A673 (cell line): ENCODE results near the gene GALNT9. TPM values are rescaled to one million over a fixed set of nuclear protein-coding genes. Genes with fewer than 3 reads are reported as not detected.
"Not testable (repeated sequence)": the region's sequence is repeated elsewhere in the genome, so short reads cannot be mapped to it uniquely, and the experiment has no call there.

Experiments
- BruUV-seq: library from RNA; stranded (reverse); fragments of 400-500 nt; replicated peaks from 2 replicates; lab custom pipeline; 2021; lab: Mats Ljungman, UMichigan
- CTCF ChIA-PET: fragments of 300-600 bp; sonication (Branson Sonifier 250); formaldehyde crosslinking; loops from one replicate; lab custom pipeline; 2022; ENCODE audit warnings: antibody characterized with exemption; lab: Charles Lee
- POLR2A ChIA-PET: fragments of 300-600 bp; sonication (Branson Sonifier 250); formaldehyde crosslinking; loops from one replicate; lab custom pipeline; 2022; ENCODE audit warnings: antibody characterized with exemption; ENCODE audit not compliant: low non-redundant PET; lab: Charles Lee
- DNase-seq: peaks from one replicate; pipeline ENCODE4 v3.0.0-alpha.2; 2015; ENCODE audit warnings: low spot score
- H3K27ac ChIP-seq: fragments of 200-600 bp; sonication (generic); 2 replicates; pipeline ENCODE4 v1.5.1; 2016; ENCODE audit warnings: mixed run types, low read depth, mild to moderate bottlenecking, mixed read lengths, antibody characterized with exemption, low read length; ENCODE audit not compliant: poor library complexity, severe bottlenecking
- H3K27me3 ChIP-seq: fragments of 200-600 bp; sonication (generic); replicated peaks from 2 replicates; pipeline ENCODE4 v1.6.1; 2017; ENCODE audit warnings: mixed run types, low read depth, mild to moderate bottlenecking, mixed read lengths, antibody characterized with exemption, low read length; ENCODE audit not compliant: insufficient read depth, poor library complexity
- H3K36me3 ChIP-seq: fragments of 200-600 bp; sonication (generic); 2 replicates; pipeline ENCODE4 v1.6.1; 2016; ENCODE audit warnings: mixed run types, mild to moderate bottlenecking, mixed read lengths, antibody characterized with exemption, low read length; ENCODE audit not compliant: insufficient read depth, poor library complexity, severe bottlenecking
- H3K4me1 ChIP-seq: fragments of 200-600 bp; sonication (generic); 2 replicates; pipeline ENCODE4 v1.6.1; 2017; ENCODE audit warnings: mixed run types, mild to moderate bottlenecking, mixed read lengths, antibody characterized with exemption, low read length; ENCODE audit not compliant: insufficient read depth, poor library complexity, severe bottlenecking
- H3K4me3 ChIP-seq: fragments of 200-600 bp; sonication (generic); 2 replicates; pipeline ENCODE4 v1.5.1; 2016; ENCODE audit warnings: low read depth, mixed run types, mild to moderate bottlenecking, mixed read lengths, low read length; ENCODE audit not compliant: poor library complexity, severe bottlenecking
- H3K9me3 ChIP-seq: fragments of 200-600 bp; sonication (generic); 2 replicates; pipeline ENCODE4 v1.6.1; 2016; ENCODE audit warnings: mixed run types, low read depth, mild to moderate bottlenecking, mixed read lengths, antibody characterized with exemption, low read length; ENCODE audit not compliant: poor library complexity, severe bottlenecking
- EZH2 ChIP-seq: fragments of 200-600 bp; sonication (generic); IDR thresholded peaks from 2 replicates; pipeline ENCODE4 v1.6.1; 2017; ENCODE audit warnings: borderline replicate concordance, low read depth, mild to moderate bottlenecking, mixed read lengths, antibody characterized with exemption, low read length; ENCODE audit not compliant: poor library complexity, severe bottlenecking
- intact Hi-C: fragments of 100-400 bp; cut with micrococcal nuclease; formaldehyde crosslinking; loops from one replicate; pipeline ENCODE4 v1.10.0; 2022; ENCODE audit not compliant: unreplicated experiment
- total RNA-seq: library from RNA; stranded (reverse); gene quantifications from 2 replicates; pipeline ENCODE4 v1.2.3, GENCODE V29; 2021
- TF ChIP-seq, protein P1 (sequence below): fragments of 300-800, 200-600 bp; sonication (generic); conservative IDR thresholded peaks from 2 replicates; pipeline ENCODE4 v1.5.1; 2017; ENCODE audit warnings: low read depth, mild to moderate bottlenecking, antibody characterized with exemption, low read length, moderate library complexity, mixed read lengths

Gene GALNT9
- total RNA-seq, 1 experiment from 2014 or later: 7.4 TPM

DNA sequence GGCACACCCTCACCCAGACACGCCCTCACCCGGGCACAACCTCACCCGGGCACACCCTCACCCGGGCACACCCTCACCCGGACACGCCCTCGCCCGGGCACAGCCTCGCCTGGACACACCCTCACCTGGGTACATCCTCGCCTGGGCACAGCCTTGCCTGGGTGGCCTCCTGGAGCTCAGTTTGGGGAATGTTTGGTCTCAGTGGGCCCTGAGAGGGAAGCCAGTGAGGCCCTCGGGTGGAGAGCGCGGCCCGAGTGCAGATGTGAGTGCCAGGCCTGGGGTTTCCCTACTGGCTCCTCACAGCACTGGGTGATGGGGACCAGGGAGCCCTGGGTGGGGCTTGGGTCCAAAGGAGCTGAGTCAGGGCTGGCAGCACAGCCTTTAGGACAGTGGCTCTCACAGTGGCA is 23.8 kb downstream of the GALNT9 start:
- ChIA-PET POLR2A (no interaction called here), CTCF (no interaction called here)
- H3K4me3 ChIP-seq: no peak overlapping the region
- H3K36me3 ChIP-seq: no peaks in the 10 kb centered on the region
- no peak overlapping the region for H3K27ac ChIP-seq
- no TSS peak for BruUV-seq
- no peaks in the 10 kb centered on the region for H3K4me1 ChIP-seq
- no peaks in the 10 kb centered on the region for H3K27me3 ChIP-seq
- intact Hi-C loops: no loop called here
- no peak for TF ChIP-seq EZH2
- TF ChIP-seq, protein P1, sequence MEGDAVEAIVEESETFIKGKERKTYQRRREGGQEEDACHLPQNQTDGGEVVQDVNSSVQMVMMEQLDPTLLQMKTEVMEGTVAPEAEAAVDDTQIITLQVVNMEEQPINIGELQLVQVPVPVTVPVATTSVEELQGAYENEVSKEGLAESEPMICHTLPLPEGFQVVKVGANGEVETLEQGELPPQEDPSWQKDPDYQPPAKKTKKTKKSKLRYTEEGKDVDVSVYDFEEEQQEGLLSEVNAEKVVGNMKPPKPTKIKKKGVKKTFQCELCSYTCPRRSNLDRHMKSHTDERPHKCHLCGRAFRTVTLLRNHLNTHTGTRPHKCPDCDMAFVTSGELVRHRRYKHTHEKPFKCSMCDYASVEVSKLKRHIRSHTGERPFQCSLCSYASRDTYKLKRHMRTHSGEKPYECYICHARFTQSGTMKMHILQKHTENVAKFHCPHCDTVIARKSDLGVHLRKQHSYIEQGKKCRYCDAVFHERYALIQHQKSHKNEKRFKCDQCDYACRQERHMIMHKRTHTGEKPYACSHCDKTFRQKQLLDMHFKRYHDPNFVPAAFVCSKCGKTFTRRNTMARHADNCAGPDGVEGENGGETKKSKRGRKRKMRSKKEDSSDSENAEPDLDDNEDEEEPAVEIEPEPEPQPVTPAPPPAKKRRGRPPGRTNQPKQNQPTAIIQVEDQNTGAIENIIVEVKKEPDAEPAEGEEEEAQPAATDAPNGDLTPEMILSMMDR: no peak
- DNase-seq: no peak
- no peaks in the 10 kb centered on the region for H3K9me3 ChIP-seq

DNA sequence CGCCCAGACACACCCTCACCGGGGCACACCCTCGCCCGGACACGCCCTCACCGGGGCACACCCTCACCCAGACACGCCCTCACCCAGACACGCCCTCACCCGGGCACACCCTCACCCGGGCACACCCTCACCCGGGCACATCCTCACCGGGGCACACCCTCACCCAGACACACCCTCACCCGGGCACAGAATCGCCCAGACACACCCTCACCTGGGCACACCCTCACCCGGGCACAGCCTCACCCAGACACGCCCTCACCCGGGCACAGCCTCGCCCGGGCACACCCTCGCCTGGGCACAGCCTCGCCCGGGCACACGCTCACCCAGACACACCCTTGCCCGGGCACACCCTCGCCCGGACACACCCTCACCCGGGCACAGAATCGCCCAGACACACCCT is 24.5 kb downstream of the GALNT9 start:
- H3K4me1 ChIP-seq, H3K27ac ChIP-seq, H3K27me3 ChIP-seq, DNase-seq, H3K9me3 ChIP-seq, CTCF ChIA-PET, intact Hi-C loops, BruUV-seq, H3K36me3 ChIP-seq, H3K4me3 ChIP-seq, POLR2A ChIA-PET: not testable (repeated sequence)

DNA sequence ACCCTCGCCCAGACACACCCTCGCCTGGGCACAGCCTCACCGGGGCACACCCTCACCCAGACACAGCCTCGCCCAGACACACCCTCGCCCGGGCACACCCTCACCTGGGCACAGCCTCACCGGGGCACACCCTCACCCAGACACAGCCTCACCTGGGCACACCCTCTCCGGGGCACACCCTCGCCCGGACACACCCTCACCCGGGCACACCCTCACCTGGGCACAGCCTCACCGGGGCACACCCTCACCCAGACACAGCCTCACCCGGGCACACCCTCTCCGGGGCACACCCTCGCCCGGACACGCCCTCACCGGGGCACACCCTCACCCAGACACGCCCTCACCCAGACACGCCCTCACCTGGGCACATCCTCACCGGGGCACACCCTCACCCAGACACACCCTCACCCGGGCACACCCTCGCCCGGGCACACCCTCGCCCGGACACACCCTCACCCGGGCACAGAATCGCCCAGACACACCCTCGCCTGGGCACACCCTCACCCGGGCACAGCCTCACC is 25.5 kb downstream of the GALNT9 start:
- H3K4me3 ChIP-seq, H3K27me3 ChIP-seq, intact Hi-C loops, H3K4me1 ChIP-seq, CTCF ChIA-PET, BruUV-seq, POLR2A ChIA-PET, H3K27ac ChIP-seq, DNase-seq, H3K9me3 ChIP-seq, H3K36me3 ChIP-seq: not testable (repeated sequence)

DNA sequence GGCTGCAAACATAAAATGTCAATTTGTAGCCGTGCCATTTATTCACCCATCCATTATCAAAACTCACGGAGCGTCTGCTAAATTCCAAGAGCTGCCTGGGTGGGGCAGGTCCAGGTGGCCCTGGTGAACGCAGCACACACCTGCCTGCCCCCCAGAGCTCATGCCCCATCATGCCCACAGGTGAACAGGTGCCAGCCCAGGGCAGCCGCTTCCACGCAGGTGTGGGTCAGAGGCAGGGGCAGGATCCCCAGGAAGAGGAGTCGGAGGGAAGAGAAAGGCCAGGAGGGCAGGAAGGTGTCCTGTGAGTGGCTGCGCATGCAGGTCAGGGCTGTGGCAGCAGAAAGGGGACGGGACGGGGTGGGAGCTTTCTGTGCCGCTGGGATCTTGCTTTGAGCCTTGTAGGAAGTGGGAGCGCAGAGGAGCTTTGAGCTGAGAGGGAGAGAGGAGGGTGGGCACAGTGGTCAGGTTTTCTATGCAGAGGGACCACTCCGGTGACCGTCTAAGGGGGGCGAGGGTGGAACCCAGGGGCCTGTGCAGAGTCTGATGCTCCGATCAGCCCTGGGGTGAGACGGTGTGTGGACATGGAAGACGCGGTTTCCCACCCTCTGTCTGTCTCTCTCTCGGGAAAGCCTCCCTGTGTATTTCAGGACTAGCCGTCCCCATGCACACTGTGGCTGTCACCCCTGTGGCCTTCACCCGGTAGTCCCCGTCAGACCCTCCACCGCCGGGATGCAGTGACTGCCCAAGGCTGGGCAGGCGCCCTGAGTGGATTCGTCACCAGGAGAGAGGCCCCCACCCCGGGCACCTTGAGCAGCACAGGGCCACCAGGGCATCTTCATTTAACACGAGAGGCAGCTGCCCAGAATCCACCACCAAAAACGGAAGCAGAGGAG is 26.7 kb downstream of the GALNT9 start:
- POLR2A ChIA-PET: no interaction called here
- Histone ChIP-seq H3K4me3 (no peak overlapping the region), H3K27ac (no peak overlapping the region), H3K36me3 (no peaks in the 10 kb centered on the region), H3K4me1 (no peaks in the 10 kb centered on the region), H3K9me3 (no peaks in the 10 kb centered on the region), H3K27me3 (no peaks in the 10 kb centered on the region)
- no TSS peak for BruUV-seq
- no peak for TF ChIP-seq EZH2
- TF ChIP-seq, protein P1: no peak
- no peak for DNase-seq
- CTCF ChIA-PET: no interaction called here
- intact Hi-C loops: no loop called here
